H1 (cell line): ENCODE measurements around the gene IFTAP. TPM values are rescaled to one million over a fixed set of nuclear protein-coding genes. Genes with fewer than 3 reads are reported as not detected.

ENCODE experiments used
- CTCF ChIA-PET: fragments of 300-600 bp; sonication (Branson Sonifier 250); formaldehyde crosslinking; loops from one replicate; lab custom pipeline; 2021; ENCODE audit not compliant: partially characterized antibody; lab: Charles Lee
- POLR2A ChIA-PET: fragments of 300-600 bp; sonication (Branson Sonifier 250); formaldehyde crosslinking; loops from one replicate; lab custom pipeline; 2021; ENCODE audit warnings: inconsistent platforms; ENCODE audit not compliant: partially characterized antibody; lab: Charles Lee
- DNase-seq, 2 experiments: peaks; one replicate each; pipeline versions ENCODE4 v3.0.0 to v3.0.0-alpha.2; 2010 to 2022; ENCODE audit warnings: low spot score in 2 of 2, low read depth in 1 of 2, mixed read lengths in 1 of 2
- FAIRE-seq: peaks from 2 replicates; lab custom pipeline; 2011; peaks lifted over from hg19 to GRCh38; lab: Jason Lieb, UNC
- H2AFZ ChIP-seq: 2 replicates; pipeline ENCODE4 v1.8.1; 2012; ENCODE audit warnings: low read length, inconsistent platforms
- H2AK5ac ChIP-seq: 2 replicates; pipeline ENCODE4 v1.6.1; 2013; ENCODE audit warnings: low read depth, low read length
- H2BK120ac ChIP-seq: replicated peaks from 2 replicates; pipeline ENCODE3; 2013; ENCODE audit warnings: low read depth, low read length, inconsistent platforms
- H2BK12ac ChIP-seq: 2 replicates; pipeline ENCODE4 v1.6.1; 2013; ENCODE audit warnings: low read depth, low read length
- H2BK15ac ChIP-seq: 2 replicates; pipeline ENCODE4 v1.6.1; 2013; ENCODE audit warnings: low read length
- H2BK20ac ChIP-seq: 2 replicates; pipeline ENCODE4 v1.6.1; 2013; ENCODE audit warnings: low read length
- H2BK5ac ChIP-seq: 2 replicates; pipeline ENCODE4 v1.6.1; 2013; ENCODE audit warnings: low read depth, low read length
- H3K14ac ChIP-seq: 2 replicates; pipeline ENCODE4 v1.6.1; 2013; ENCODE audit warnings: inconsistent platforms; ENCODE audit not compliant: insufficient read length
- H3K18ac ChIP-seq: 2 replicates; pipeline ENCODE4 v1.6.1; 2013; ENCODE audit warnings: low read length; ENCODE audit errors: extremely low read depth
- H3K23ac ChIP-seq: 2 replicates; pipeline ENCODE4 v1.6.1; 2013; ENCODE audit warnings: inconsistent platforms; ENCODE audit not compliant: insufficient read length
- H3K23me2 ChIP-seq: 2 replicates; pipeline ENCODE4 v1.6.1; 2013; ENCODE audit warnings: low read depth, low read length
- H3K27ac ChIP-seq: 2 replicates; pipeline ENCODE4 v1.6.1; 2011; ENCODE audit warnings: low read depth, low read length, inconsistent platforms
- H3K27me3 ChIP-seq, 4 experiments: replicated peaks in 1 of 4; 1 replicate in 1 of 4; 2 replicates in 3 of 4; pipeline versions ENCODE4 v1.6.1 to v1.8.1; 2011 to 2013; ENCODE audit warnings: low read length in 3 of 4, mild to moderate bottlenecking in 3 of 4, inconsistent platforms in 2 of 4, mixed read lengths in 2 of 4, moderate library complexity in 1 of 4; ENCODE audit not compliant: control insufficient read depth in 3 of 4, insufficient read depth in 3 of 4; ENCODE audit errors: extremely low read depth in 1 of 4
- H3K36me3 ChIP-seq, 4 experiments: 2 replicates each; pipeline versions ENCODE4 v1.6.1 to v1.8.1; 2011 to 2013; ENCODE audit warnings: mild to moderate bottlenecking in 4 of 4, low read length in 3 of 4, moderate library complexity in 2 of 4, control low read depth in 1 of 4, inconsistent platforms in 1 of 4; ENCODE audit not compliant: insufficient read depth in 4 of 4, control insufficient read depth in 2 of 4
- H3K4ac ChIP-seq: replicated peaks from 2 replicates; pipeline ENCODE3; 2013; ENCODE audit warnings: low read length, low read depth, mixed read lengths, inconsistent platforms; ENCODE audit not compliant: insufficient read length
- H3K4me1 ChIP-seq, 4 experiments: replicated peaks in 1 of 4; 1 replicate in 1 of 4; 2 replicates in 3 of 4; pipeline versions ENCODE4 v1.6.1 to v1.8.1; 2011 to 2013; ENCODE audit warnings: low read length in 3 of 4, inconsistent platforms in 2 of 4, mixed read lengths in 1 of 4; ENCODE audit not compliant: insufficient read depth in 4 of 4, control insufficient read depth in 3 of 4
- H3K4me2 ChIP-seq, 2 experiments: 2 replicates each; pipeline versions ENCODE4 v1.6.1 to v1.8.1; 2011 to 2013; ENCODE audit warnings: low read depth in 2 of 2, low read length in 2 of 2, control low read depth in 1 of 2, inconsistent platforms in 1 of 2, mild to moderate bottlenecking in 1 of 2; ENCODE audit not compliant: insufficient read depth in 1 of 2
- H3K4me3 ChIP-seq, 4 experiments: fragments of 200-600, 300-600 bp in 1 of 4; sonication (generic), shearing (Covaris generic), sonication (Bioruptor Twin) in 1 of 4; 2 replicates each; pipeline versions ENCODE4 v1.5.1 to v1.8.1; 2011 to 2016; ENCODE audit warnings: low read length in 4 of 4, low read depth in 3 of 4, control low read depth in 2 of 4, inconsistent platforms in 2 of 4, mild to moderate bottlenecking in 2 of 4, mixed read lengths in 1 of 4, moderate library complexity in 1 of 4; ENCODE audit not compliant: insufficient read depth in 2 of 4; ENCODE audit errors: extremely low read depth in 1 of 4
- H3K56ac ChIP-seq: replicated peaks from 2 replicates; pipeline ENCODE3; 2013; ENCODE audit warnings: low read depth, mild to moderate bottlenecking, mixed read lengths, low read length, inconsistent platforms; ENCODE audit not compliant: insufficient read length
- H3K79me1 ChIP-seq: 2 replicates; pipeline ENCODE4 v1.6.1; 2013; ENCODE audit warnings: low read depth, low read length, control low read depth
- H3K79me2 ChIP-seq, 2 experiments: 2 replicates each; pipeline versions ENCODE4 v1.6.1 to v1.8.1; 2012 to 2013; ENCODE audit warnings: low read length in 2 of 2, mild to moderate bottlenecking in 2 of 2, inconsistent platforms in 1 of 2; ENCODE audit not compliant: insufficient read depth in 2 of 2, control insufficient read depth in 1 of 2
- H3K9ac ChIP-seq, 4 experiments: replicated peaks in 1 of 4; 1 replicate in 1 of 4; 2 replicates in 3 of 4; pipeline versions ENCODE4 v1.6.1 to v1.8.1; 2011 to 2013; ENCODE audit warnings: low read depth in 3 of 4, low read length in 3 of 4, control low read depth in 2 of 4, mild to moderate bottlenecking in 2 of 4, moderate library complexity in 2 of 4, inconsistent platforms in 1 of 4; ENCODE audit errors: extremely low read depth in 1 of 4
- H3K9me3 ChIP-seq, 2 experiments: 2 replicates each; pipeline versions ENCODE4 v1.6.1 to v1.8.1; 2012 to 2013; ENCODE audit warnings: mild to moderate bottlenecking in 2 of 2, moderate library complexity in 2 of 2, control low read depth in 1 of 2, inconsistent platforms in 1 of 2, low read depth in 1 of 2, low read length in 1 of 2, mixed read lengths in 1 of 2; ENCODE audit not compliant: insufficient read depth in 2 of 2
- H4K20me1 ChIP-seq, 2 experiments: replicated peaks in 1 of 2; 2 replicates each; pipeline versions ENCODE3 to v1.8.1; 2011 to 2013; ENCODE audit warnings: inconsistent platforms in 2 of 2, low read length in 2 of 2, mild to moderate bottlenecking in 1 of 2; ENCODE audit not compliant: insufficient read depth in 2 of 2, control insufficient read depth in 1 of 2
- H4K5ac ChIP-seq: 2 replicates; pipeline ENCODE4 v1.6.1; 2013; ENCODE audit warnings: low read length, low read depth, mixed read lengths, inconsistent platforms; ENCODE audit not compliant: insufficient read length
- H4K8ac ChIP-seq: 2 replicates; pipeline ENCODE4 v1.8.0; 2013; ENCODE audit warnings: mild to moderate bottlenecking, moderate library complexity, low read length, inconsistent platforms; ENCODE audit not compliant: insufficient read depth; ENCODE audit errors: extremely low read depth
- H4K91ac ChIP-seq: replicated peaks from 2 replicates; pipeline ENCODE3; 2013; ENCODE audit warnings: low read length, mixed read lengths, inconsistent platforms; ENCODE audit not compliant: insufficient read length
- BCL11A ChIP-seq, 2 experiments: IDR thresholded peaks; one replicate each; pipeline ENCODE4 v1.6.1; 2011; ENCODE audit warnings: low read depth in 2 of 2, low read length in 2 of 2, mild to moderate bottlenecking in 2 of 2
- CHD2 ChIP-seq: IDR thresholded peaks from 2 replicates; pipeline ENCODE4 v1.6.1; 2012; ENCODE audit warnings: low read length, improper control_type of control experiment
- TEAD4 ChIP-seq: IDR thresholded peaks from 2 replicates; pipeline ENCODE4 v1.6.1; 2012; ENCODE audit warnings: low read depth, low read length, inconsistent platforms, mixed read lengths
- WGBS, 2 experiments: shearing (Covaris generic) in 1 of 2; methylation state at CpG; one replicate each; pipeline versions ENCODE4 v1.1.6 to v1.1.7; 2013 to 2015; ENCODE audit warnings: low lambda C conversion rate in 2 of 2, mixed read lengths in 2 of 2, inconsistent platforms in 1 of 2, low coverage in 1 of 2, missing lambda C conversion rate in 1 of 2; ENCODE audit not compliant: insufficient replicate concordance in 2 of 2, insufficient coverage in 1 of 2, insufficient read length in 1 of 2; ENCODE audit errors: extremely low coverage in 1 of 2, missing lambda C conversion rate in 1 of 2; 5-methylcytosine and 5-hydroxymethylcytosine counted together
- polyA plus RNA-seq, 7 experiments: library from polyadenylated mRNA; depleted of rRNA in 3 of 7; stranded (reverse) in 5 of 7; unstranded in 2 of 7; fragments of >200 nt in 5 of 7; fragments of 200-250 nt in 2 of 7; gene quantifications; 1 replicate in 5 of 7; 2 replicates in 1 of 7; 4 replicates in 1 of 7; pipeline versions ENCODE4 v1.2.1 to v1.2.3, GENCODE V29; 2011 to 2013; ENCODE audit warnings: missing spikeins in 2 of 7, mixed read lengths in 2 of 7
- total RNA-seq: library from RNA; stranded (reverse); fragmentation: NEBNext Ultra II Directional; extraction: Animal tissue kit (Norgen Biotek cat#: 25700); gene quantifications from 2 replicates; pipeline ENCODE4 v1.2.1, GENCODE V29; 2021

IFTAP gene
- total and polyA plus RNA-seq, 2 of the 8 experiments (the other 6 are each of a cell fraction or from before 2014, with no cell fraction given): 21.2 to 23.9 TPM

GRCh38 chr11:36700246-36700645, 105.9 kb downstream of the IFTAP start:
- Histone ChIP-seq H3K79me1 (no peaks in the 10 kb centered on the region), H2BK15ac (no peak overlapping the region), H3K23ac (no peak overlapping the region), H2BK120ac (no peak overlapping the region), H3K9ac (no peak overlapping the region), H2AK5ac (no peak overlapping the region), H2BK12ac (no peak overlapping the region; the same call in 1 of the 2 replicates), H3K4me2 (no peak overlapping the region), H3K4me3 (no peak overlapping the region), H4K91ac (peak overlapping the region; percentile 25), H2AFZ (0 out of 2 replicates have a peak overlapping the region, but pooled peaks have one; percentile 4), H3K9me3 (no peaks in the 10 kb centered on the region), H4K5ac (no peak overlapping the region), H3K27me3 (no peaks in the 10 kb centered on the region; a peak in 1 of 7 replicates), H3K23me2 (no peaks in the 10 kb centered on the region), H4K8ac (no peak overlapping the region), H3K18ac (no peak overlapping the region), H3K4ac (no peak overlapping the region), H3K27ac (no peak overlapping the region), H3K79me2 (no peaks in the 10 kb centered on the region), H2BK5ac (no peak overlapping the region), H2BK20ac (no peak overlapping the region), H4K20me1 (no peaks in the 10 kb centered on the region), H3K4me1 (peaks cover 0 to 9% (median 5%) of the 10 kb centered on the region in 4 experiments; a peak in 5 of 7 replicates), H3K36me3 (no peaks in the 10 kb centered on the region), H3K56ac (no peak overlapping the region), H3K14ac (no peak overlapping the region)
- CTCF ChIA-PET: interaction anchor here (1.1 to 8.0 kb wide), 12 partner anchors 11 to 136 kb away, joined by 3 to 364 read pairs (median 4); no protein-coding TSS in a partner anchor
- WGBS, 2 experiments: 67% methylated on average over 1 of the region's 1 CpG; no CpG with 5 or more reads in 1 of the 2 experiments
- POLR2A ChIA-PET: interaction anchor here (0.6 kb wide), 1 partner anchor 135 kb away, joined by 3 read pairs; no protein-coding TSS in a partner anchor
- no peak for DNase-seq
- no peak for FAIRE-seq
- no peak for TF ChIP-seq TEAD4
- no peak for TF ChIP-seq CHD2
- TF ChIP-seq BCL11A (IDR thresholded peaks at IDR 0.05; ENCODE audit: low read depth in 2 of 2, low read length in 2 of 2): no peak
